Measurements from ENCODE around the gene KRTAP10-12.

The KRTAP10-12 gene

DNA sequence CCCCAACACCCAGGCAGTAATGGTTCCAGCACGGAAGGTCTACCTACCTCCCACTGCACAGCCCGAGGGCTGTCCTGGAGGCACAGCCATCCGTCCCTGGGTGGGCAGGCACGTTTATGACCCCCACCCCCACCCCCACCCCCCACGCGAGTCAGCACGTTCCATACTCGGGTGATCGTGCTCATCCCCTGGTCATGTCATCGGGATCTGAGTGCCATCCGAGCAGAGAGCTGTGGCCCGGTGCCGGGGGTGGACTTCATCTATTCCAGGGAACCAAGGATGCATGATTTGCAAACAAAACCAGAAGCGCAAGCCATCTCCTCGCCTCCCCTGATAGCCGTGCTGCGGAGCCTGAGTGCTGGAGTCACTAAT, 13.3 kb downstream of the KRTAP10-12 start:
- Histone ChIP-seq H3K9ac (ENCODE audit: low read depth, low read length) (no peak overlapping the region), H3K4me3 (ENCODE audit: low read length) (no peak overlapping the region), H3K4me1 (ENCODE audit: control insufficient read depth, insufficient read depth, low read length) (no peaks in the 10 kb centered on the region), H3K9me3 (replicated peaks; ENCODE audit: low read length) (no peaks in the 10 kb centered on the region), H3K36me3 (ENCODE audit: insufficient read depth, low read length) (no peaks in the 10 kb centered on the region), H3K4me2 (ENCODE audit: low read length) (no peak overlapping the region), H3K27me3 (ENCODE audit: control insufficient read depth, insufficient read depth, low read length) (peaks cover 90% of the 10 kb centered on the region)

GRCh38 chr21:44710756-44711326, 13.9 kb downstream of the KRTAP10-12 start:
- no peak overlapping the region for H3K4me2 ChIP-seq (ENCODE audit: low read length)
- no peak overlapping the region for H3K4me3 ChIP-seq (ENCODE audit: low read length)
- H3K27me3 ChIP-seq (ENCODE audit: control insufficient read depth, insufficient read depth, low read length): peaks cover 95% of the 10 kb centered on the region
- no peak overlapping the region for H3K9ac ChIP-seq (ENCODE audit: low read depth, low read length)
- no peaks in the 10 kb centered on the region for H3K4me1 ChIP-seq (ENCODE audit: control insufficient read depth, insufficient read depth, low read length)
- no peaks in the 10 kb centered on the region for H3K36me3 ChIP-seq (ENCODE audit: insufficient read depth, low read length)
- H3K9me3 ChIP-seq (replicated peaks; ENCODE audit: low read length): no peaks in the 10 kb centered on the region

DNA sequence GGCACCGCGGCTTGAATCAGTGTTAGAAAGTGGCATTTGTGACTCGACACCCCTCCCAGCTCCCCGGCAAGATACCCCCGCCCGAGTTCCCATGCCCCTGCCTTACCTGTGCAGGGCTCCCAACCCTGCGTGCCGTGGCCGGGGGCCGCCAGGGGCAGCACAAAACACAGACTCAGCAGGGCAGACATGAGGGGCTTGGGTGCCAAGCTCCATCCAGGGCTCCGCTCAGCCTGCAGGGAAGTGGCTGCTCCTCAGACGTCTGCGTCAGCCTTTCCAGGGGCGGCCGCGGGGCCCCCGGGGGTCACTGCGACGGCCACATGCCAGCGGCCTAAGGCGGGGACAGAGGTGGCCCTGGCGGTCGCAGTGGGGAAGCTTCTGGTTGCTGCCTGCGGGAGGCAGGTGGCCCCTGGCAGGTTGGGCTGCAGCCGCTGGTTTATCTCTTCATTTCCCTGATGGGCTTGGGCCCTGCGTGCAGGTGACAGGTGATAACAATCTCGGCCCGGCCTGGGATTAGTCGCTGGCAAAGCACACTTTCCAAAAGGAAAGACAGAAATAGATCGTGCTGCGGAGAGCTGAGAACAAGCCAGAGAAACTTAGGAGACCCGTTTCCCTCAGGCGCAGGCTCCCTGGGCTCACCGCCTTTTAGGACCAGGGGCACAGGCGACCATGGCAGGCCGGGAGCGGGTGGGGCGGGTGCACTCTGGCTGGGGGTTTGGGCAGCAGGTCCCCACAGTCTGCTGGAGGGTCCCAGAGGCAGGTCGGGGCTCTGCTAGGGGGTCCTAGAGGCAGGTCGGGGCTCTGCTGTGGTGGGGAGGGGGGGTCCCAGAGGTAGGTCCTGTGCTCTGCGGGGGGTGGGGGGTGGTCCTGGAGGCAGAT, 14.6 kb downstream of the KRTAP10-12 start, which contains the start of gene TSPEAR:
Gene TSPEAR (minus strand): TSS at position 246 of the 876 bp plus-strand sequence. CDS start 58 bp downstream, at position 188.
- Histone ChIP-seq H3K4me2 (ENCODE audit: low read length) (no peak within 1 kb of the TSS), H3K4me3 (ENCODE audit: low read length) (no peak within 1 kb of the TSS), H3K36me3 (ENCODE audit: insufficient read depth, low read length) (no peaks in the 10 kb centered on the region), H3K9me3 (replicated peaks; ENCODE audit: low read length) (no peaks in the 10 kb centered on the region), H3K27me3 (ENCODE audit: control insufficient read depth, insufficient read depth, low read length) (peaks cover 94% of the 10 kb centered on the region), H3K4me1 (ENCODE audit: control insufficient read depth, insufficient read depth, low read length) (no peaks in the 10 kb centered on the region), H3K9ac (ENCODE audit: low read depth, low read length) (no peak within 1 kb of the TSS)

DNA sequence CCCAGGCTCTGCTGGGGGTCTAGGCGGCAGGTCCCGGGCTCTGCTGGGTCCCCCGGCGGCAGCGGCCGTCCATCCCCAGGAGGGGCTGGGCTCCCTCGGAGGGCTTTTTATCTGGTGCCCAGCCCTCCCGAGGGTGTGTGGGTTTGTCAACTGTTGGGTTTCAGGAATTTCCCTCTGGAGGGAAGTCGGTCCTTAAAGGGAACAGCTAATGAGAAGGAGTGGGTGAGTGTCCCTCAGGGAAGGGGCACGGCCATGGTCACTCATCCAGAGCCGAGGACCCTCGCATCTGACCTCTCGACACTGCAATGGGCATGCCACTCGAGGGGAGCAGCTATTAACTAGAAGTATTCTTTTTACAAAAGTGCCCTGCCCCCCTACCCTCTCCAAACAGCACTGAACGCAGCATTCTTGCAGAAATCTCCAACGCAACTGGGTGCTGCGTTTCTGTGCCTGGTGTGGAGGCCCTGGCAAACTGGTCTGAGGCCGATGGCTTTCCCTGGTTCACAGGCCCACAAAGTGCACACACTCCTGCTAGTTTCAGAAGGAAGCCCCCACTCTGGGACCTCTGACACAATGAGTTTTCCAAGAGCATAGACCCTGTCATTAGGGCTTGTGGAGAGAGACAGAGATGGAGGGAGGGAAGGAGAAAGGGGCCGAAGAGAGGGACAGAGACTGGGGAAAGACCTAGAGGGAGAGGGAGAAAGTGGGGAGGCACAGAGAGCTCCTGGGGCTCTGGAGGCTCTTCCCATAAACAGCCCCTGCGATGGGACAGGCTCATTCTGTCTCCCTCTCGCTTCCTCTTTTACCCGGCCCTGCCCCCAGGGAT, 15.4 kb downstream of the KRTAP10-12 start:
- Histone ChIP-seq H3K4me2 (ENCODE audit: low read length) (no peak overlapping the region), H3K9me3 (replicated peaks; ENCODE audit: low read length) (no peaks in the 10 kb centered on the region), H3K36me3 (ENCODE audit: insufficient read depth, low read length) (no peaks in the 10 kb centered on the region), H3K4me3 (ENCODE audit: low read length) (no peak overlapping the region), H3K27me3 (ENCODE audit: control insufficient read depth, insufficient read depth, low read length) (peaks cover 87% of the 10 kb centered on the region), H3K4me1 (ENCODE audit: control insufficient read depth, insufficient read depth, low read length) (no peaks in the 10 kb centered on the region), H3K9ac (ENCODE audit: low read depth, low read length) (no peak overlapping the region)

- H3K27me3 ChIP-seq (ENCODE audit: control insufficient read depth, insufficient read depth, low read length): peaks cover 87% of the 10 kb centered on the region
- H3K4me3 ChIP-seq (ENCODE audit: low read length): no peak overlapping the region
- H3K4me2 ChIP-seq (ENCODE audit: low read length): no peak overlapping the region
- no peaks in the 10 kb centered on the region for H3K4me1 ChIP-seq (ENCODE audit: control insufficient read depth, insufficient read depth, low read length)
- H3K9ac ChIP-seq (ENCODE audit: low read depth, low read length): no peak overlapping the region
- H3K36me3 ChIP-seq (ENCODE audit: insufficient read depth, low read length): no peaks in the 10 kb centered on the region
- H3K9me3 ChIP-seq (replicated peaks; ENCODE audit: low read length): no peaks in the 10 kb centered on the region
Measured at GRCh38 chr21:44713130-44713529, 16.2 kb downstream of the KRTAP10-12 start.

GRCh38 chr21:44713846-44714245, 16.9 kb downstream of the KRTAP10-12 start:
- Histone ChIP-seq H3K36me3 (ENCODE audit: insufficient read depth, low read length) (no peaks in the 10 kb centered on the region), H3K9me3 (replicated peaks; ENCODE audit: low read length) (no peaks in the 10 kb centered on the region), H3K4me3 (ENCODE audit: low read length) (no peak overlapping the region), H3K4me2 (ENCODE audit: low read length) (no peak overlapping the region), H3K4me1 (ENCODE audit: control insufficient read depth, insufficient read depth, low read length) (no peaks in the 10 kb centered on the region), H3K27me3 (ENCODE audit: control insufficient read depth, insufficient read depth, low read length) (peaks cover 87% of the 10 kb centered on the region), H3K9ac (ENCODE audit: low read depth, low read length) (no peak overlapping the region)

- Histone ChIP-seq H3K4me1 (ENCODE audit: control insufficient read depth, insufficient read depth, low read length) (no peaks in the 10 kb centered on the region), H3K4me3 (ENCODE audit: low read length) (no peak overlapping the region), H3K27me3 (ENCODE audit: control insufficient read depth, insufficient read depth, low read length) (peaks cover 87% of the 10 kb centered on the region), H3K4me2 (ENCODE audit: low read length) (no peak overlapping the region), H3K36me3 (ENCODE audit: insufficient read depth, low read length) (no peaks in the 10 kb centered on the region), H3K9ac (ENCODE audit: low read depth, low read length) (no peak overlapping the region), H3K9me3 (replicated peaks; ENCODE audit: low read length) (no peaks in the 10 kb centered on the region)
Measured at GRCh38 chr21:44714905-44715304, 17.9 kb downstream of the KRTAP10-12 start.

- Histone ChIP-seq H3K9me3 (replicated peaks; ENCODE audit: low read length) (no peaks in the 10 kb centered on the region), H3K4me1 (ENCODE audit: control insufficient read depth, insufficient read depth, low read length) (no peaks in the 10 kb centered on the region), H3K36me3 (ENCODE audit: insufficient read depth, low read length) (no peaks in the 10 kb centered on the region), H3K4me2 (ENCODE audit: low read length) (no peak overlapping the region), H3K27me3 (ENCODE audit: control insufficient read depth, insufficient read depth, low read length) (peaks cover 83% of the 10 kb centered on the region), H3K9ac (ENCODE audit: low read depth, low read length) (no peak overlapping the region), H3K4me3 (ENCODE audit: low read length) (no peak overlapping the region)
Measured at GRCh38 chr21:44716984-44717383, 20.0 kb downstream of the KRTAP10-12 start.

DNA sequence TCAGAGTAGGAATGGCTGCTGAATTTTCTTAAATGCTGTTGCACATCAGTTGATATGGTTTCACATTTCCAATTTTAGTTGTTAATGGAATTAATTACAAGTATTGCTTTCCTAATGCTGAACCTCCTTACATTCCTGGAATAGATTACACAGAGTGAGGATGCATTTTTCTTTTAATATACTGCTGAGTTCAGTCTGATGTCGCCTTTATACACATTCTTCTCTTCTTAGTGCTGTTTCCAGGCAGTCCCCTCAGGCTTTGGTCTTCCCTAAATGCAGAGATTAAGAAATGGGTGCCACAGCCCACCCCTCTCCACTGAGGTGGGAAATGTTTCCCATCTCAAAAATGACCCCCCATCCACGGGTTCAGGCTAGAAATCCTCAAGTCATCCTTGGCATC, 21.1 kb downstream of the KRTAP10-12 start:
- Histone ChIP-seq H3K27me3 (ENCODE audit: control insufficient read depth, insufficient read depth, low read length) (peaks cover 80% of the 10 kb centered on the region), H3K9ac (ENCODE audit: low read depth, low read length) (no peak overlapping the region), H3K4me1 (ENCODE audit: control insufficient read depth, insufficient read depth, low read length) (no peaks in the 10 kb centered on the region)

DNA sequence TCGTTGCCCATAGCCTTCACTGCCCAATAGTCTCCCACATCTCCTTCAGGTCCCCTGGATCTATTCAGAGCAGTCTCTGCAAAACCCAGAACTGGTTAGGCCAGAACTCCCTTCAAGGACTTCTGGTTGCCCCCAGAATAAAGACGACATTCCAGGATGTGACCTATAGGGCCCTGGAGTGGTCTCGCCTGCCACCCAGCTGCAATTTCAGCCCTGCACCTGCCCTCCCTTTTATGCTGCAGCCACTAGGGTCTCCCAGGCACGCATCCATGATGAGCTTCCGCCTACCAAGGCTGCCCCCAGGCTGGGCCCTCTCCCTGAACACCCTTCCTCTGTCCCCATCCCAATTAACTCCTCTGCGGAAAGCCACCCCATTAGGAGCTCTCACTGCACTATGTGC, 21.6 kb downstream of the KRTAP10-12 start:
- Histone ChIP-seq H3K4me2 (ENCODE audit: low read length) (no peak overlapping the region), H3K4me3 (ENCODE audit: low read length) (no peak overlapping the region), H3K27me3 (ENCODE audit: control insufficient read depth, insufficient read depth, low read length) (peaks cover 80% of the 10 kb centered on the region), H3K9me3 (replicated peaks; ENCODE audit: low read length) (no peaks in the 10 kb centered on the region), H3K9ac (ENCODE audit: low read depth, low read length) (no peak overlapping the region), H3K36me3 (ENCODE audit: insufficient read depth, low read length) (no peaks in the 10 kb centered on the region), H3K4me1 (ENCODE audit: control insufficient read depth, insufficient read depth, low read length) (no peaks in the 10 kb centered on the region)

More for the DNA sequence above, 21.1 kb downstream of the KRTAP10-12 start:
- Histone ChIP-seq H3K9me3 (replicated peaks; ENCODE audit: low read length) (no peaks in the 10 kb centered on the region), H3K4me3 (ENCODE audit: low read length) (no peak overlapping the region), H3K36me3 (ENCODE audit: insufficient read depth, low read length) (no peaks in the 10 kb centered on the region), H3K4me2 (ENCODE audit: low read length) (no peak overlapping the region)

GRCh38 chr21:44720170-44720569, 23.2 kb downstream of the KRTAP10-12 start:
- H3K9ac ChIP-seq (ENCODE audit: low read depth, low read length): no peak overlapping the region
- H3K4me1 ChIP-seq (ENCODE audit: control insufficient read depth, insufficient read depth, low read length): no peaks in the 10 kb centered on the region
- H3K4me2 ChIP-seq (ENCODE audit: low read length): no peak overlapping the region
- H3K36me3 ChIP-seq (ENCODE audit: insufficient read depth, low read length): no peaks in the 10 kb centered on the region
- peaks cover 76% of the 10 kb centered on the region for H3K27me3 ChIP-seq (ENCODE audit: control insufficient read depth, insufficient read depth, low read length)
- no peak overlapping the region for H3K4me3 ChIP-seq (ENCODE audit: low read length)
- no peaks in the 10 kb centered on the region for H3K9me3 ChIP-seq (replicated peaks; ENCODE audit: low read length)

Measured in skeletal muscle satellite cell (primary cell).